ENCODE measurements around the gene GBP7. TPM values are rescaled to one million over a fixed set of nuclear protein-coding genes. Genes with fewer than 3 reads are reported as not detected.

The GBP7 gene
- total and polyA plus RNA-seq, 4 donors, result 0.21 TPM; not detected in 3

DNA sequence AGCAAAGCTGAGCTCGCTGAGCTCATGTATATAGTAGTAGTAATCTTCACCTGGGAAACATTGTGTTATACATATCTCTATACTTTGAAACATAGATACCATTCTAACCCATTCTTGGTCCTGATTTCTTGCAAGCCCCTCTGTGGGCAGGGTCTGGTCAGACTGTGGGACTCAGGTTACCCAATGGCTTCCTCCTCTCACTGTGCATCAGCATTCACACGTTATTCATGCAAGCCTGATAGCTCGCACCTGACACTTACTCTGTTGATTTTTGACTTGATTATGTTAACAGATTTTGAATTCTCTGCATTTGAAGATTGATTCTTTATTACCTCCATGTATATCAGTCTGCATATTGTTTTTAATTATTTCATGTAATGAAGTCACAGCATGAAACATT lies 1.3 kb downstream of the GBP7 start:
- Histone ChIP-seq H3K36me3 (ENCODE audit: control insufficient read depth in 1 of 2, insufficient read depth in 2 of 2, low read length in 1 of 2) (no peaks in the 10 kb centered on the region), H3K4me3 (ENCODE audit: low read length in 2 of 2) (no peak overlapping the region), H3K27ac (ENCODE audit: low read depth in 1 of 2, low read length in 2 of 2) (no peak overlapping the region), H3K4me1 (ENCODE audit: control insufficient read depth in 1 of 2, insufficient read depth in 2 of 2, low read length in 2 of 2) (no peaks in the 10 kb centered on the region), H3K9me3 (ENCODE audit: control insufficient read depth, low read length) (no peaks in the 10 kb centered on the region), H3K27me3 (ENCODE audit: control insufficient read depth in 1 of 2, insufficient read depth in 2 of 2, low read length in 1 of 2) (no peaks in the 10 kb centered on the region)
- intact Hi-C loops (cut with DNase I), result loop anchor here in 1 of 2 donors (10.0 kb wide), 1 partner anchor 230 kb away; no protein-coding TSS in a partner anchor
- 80 to 85% methylated on average over 3 of the region's 3 CpGs for WGBS, 2 donors
- DNase-seq (no peak), ATAC-seq (ENCODE audit: low FRiP score) (no peak)

DNA sequence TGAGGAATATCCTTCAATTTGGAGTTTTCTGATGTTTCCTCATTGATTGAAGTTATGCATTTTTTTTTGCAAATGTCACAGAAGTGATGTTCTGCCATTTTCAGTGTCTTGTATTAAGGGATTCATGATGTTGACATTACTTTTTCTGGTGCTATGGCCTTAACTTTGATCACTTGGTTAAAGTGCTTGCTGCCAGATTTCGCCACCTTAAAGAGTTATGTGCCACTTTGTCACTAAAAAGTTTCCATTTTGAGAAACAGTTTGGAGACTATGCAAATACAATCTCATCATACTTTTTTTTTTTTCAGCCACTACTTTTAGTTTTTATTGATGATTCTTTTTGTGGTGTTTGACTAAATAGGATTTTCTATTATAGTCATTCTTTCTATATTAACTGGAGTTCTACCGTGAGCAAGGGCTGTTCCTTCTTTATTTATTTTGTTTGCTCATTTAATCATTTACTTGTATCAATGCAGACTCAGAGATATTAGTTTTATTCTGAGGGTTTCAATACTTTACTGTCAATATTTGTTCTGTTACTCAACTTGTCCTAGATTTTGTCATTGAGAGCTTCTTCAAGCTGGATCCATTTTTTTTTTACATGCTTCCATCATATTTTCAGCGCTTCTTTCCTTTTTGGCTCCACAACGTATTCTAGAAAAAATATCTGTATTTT lies 3.2 kb downstream of the GBP7 start:
- H3K27ac ChIP-seq (ENCODE audit: low read depth in 1 of 2, low read length in 2 of 2), result no peak overlapping the region
- H3K9me3 ChIP-seq (ENCODE audit: control insufficient read depth, low read length), result no peaks in the 10 kb centered on the region
- 66 to 89% methylated on average over 4 of the region's 4 CpGs for WGBS, 2 donors
- DNase-seq, result no peak
- no peaks in the 10 kb centered on the region for H3K4me1 ChIP-seq (ENCODE audit: control insufficient read depth in 1 of 2, insufficient read depth in 2 of 2, low read length in 2 of 2)
- ATAC-seq (ENCODE audit: low FRiP score), result no peak
- H3K36me3 ChIP-seq (ENCODE audit: control insufficient read depth in 1 of 2, insufficient read depth in 2 of 2, low read length in 1 of 2), result no peaks in the 10 kb centered on the region
- no peak overlapping the region for H3K4me3 ChIP-seq (ENCODE audit: low read length in 2 of 2)
- H3K27me3 ChIP-seq (ENCODE audit: control insufficient read depth in 1 of 2, insufficient read depth in 2 of 2, low read length in 1 of 2), result no peaks in the 10 kb centered on the region
- intact Hi-C loops (cut with DNase I), result loop anchor here in 1 of 2 donors (10.0 kb wide), 1 partner anchor 232 kb away; no protein-coding TSS in a partner anchor

DNA sequence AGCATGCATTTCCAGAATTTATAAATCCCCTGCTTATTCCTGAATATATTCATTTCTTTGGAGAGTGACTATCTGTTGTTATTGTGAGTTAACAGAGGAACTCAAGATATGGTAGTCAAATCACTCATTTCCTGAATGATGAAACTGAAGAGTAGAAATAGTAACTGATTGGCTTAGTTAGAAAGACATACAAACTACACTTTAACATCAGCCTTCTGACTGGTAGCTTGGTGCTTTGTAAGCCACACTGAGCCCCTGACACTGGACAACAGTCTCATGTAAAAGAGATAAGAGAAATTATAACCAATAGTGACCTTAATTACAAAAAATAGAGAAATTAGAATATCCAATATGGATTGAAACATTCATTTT lies 4.8 kb downstream of the GBP7 start:
- no peak for ATAC-seq (ENCODE audit: low FRiP score)

DNA sequence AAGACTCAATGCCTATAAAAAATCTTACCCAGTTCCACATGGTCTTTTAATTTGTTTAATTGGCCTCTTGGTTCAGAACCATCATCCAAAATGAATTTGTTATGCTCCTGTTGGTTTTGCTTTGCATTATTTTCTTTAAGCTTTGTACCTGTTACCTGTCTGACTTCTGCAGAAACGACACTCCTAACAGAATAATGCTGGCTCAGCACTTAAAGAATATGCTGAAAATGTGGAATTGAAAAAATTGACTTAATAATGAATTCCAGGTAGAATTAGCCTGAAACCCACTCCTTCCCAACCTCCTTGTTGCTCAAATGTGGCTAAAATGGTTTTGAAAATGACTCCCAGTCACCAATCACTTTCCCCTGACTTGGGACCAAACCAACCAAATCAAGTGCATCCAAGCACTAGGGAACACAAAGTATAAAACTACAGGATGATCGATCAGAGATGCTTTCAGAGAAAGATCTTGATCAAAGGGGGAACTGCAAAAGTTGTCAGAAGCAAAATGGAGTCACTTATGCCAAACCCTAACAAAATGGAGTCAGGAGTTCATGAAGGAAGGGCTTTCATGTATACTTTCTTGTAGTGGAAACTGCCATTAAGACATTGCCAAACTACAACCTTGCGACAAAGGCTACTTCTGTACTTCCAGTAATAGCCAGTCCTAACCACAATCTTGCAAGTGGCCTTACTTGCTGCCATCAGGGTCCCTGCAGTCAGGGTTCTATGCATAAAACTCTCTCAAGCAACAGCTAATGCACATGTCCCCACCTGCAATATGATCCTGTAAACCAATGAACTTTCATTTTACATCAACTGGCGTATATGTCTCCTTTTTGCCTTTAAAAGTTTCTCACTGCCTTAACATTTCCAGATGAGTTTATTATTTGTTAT lies 5.4 kb downstream of the GBP7 start:
- Histone ChIP-seq H3K4me1 (ENCODE audit: control insufficient read depth in 1 of 2, insufficient read depth in 2 of 2, low read length in 2 of 2) (no peaks in the 10 kb centered on the region), H3K27me3 (ENCODE audit: control insufficient read depth in 1 of 2, insufficient read depth in 2 of 2, low read length in 1 of 2) (no peaks in the 10 kb centered on the region), H3K27ac (ENCODE audit: low read depth in 1 of 2, low read length in 2 of 2) (no peak overlapping the region), H3K4me3 (ENCODE audit: low read length in 2 of 2) (no peak overlapping the region), H3K36me3 (ENCODE audit: control insufficient read depth in 1 of 2, insufficient read depth in 2 of 2, low read length in 1 of 2) (no peaks in the 10 kb centered on the region), H3K9me3 (ENCODE audit: control insufficient read depth, low read length) (no peaks in the 10 kb centered on the region)
- DNase-seq (no peak), ATAC-seq (ENCODE audit: low FRiP score) (no peak)
- intact Hi-C loops (cut with DNase I), result loop anchor here in 1 of 2 donors (10.0 kb wide), 1 partner anchor 234 kb away; no protein-coding TSS in a partner anchor
- WGBS, 2 donors, result 87% methylated on average over 4 of the region's 4 CpGs

More for the DNA sequence above, 4.8 kb downstream of the GBP7 start:
- Histone ChIP-seq H3K4me3 (ENCODE audit: low read length in 2 of 2) (no peak overlapping the region), H3K27ac (ENCODE audit: low read depth in 1 of 2, low read length in 2 of 2) (no peak overlapping the region), H3K27me3 (ENCODE audit: control insufficient read depth in 1 of 2, insufficient read depth in 2 of 2, low read length in 1 of 2) (no peaks in the 10 kb centered on the region), H3K36me3 (ENCODE audit: control insufficient read depth in 1 of 2, insufficient read depth in 2 of 2, low read length in 1 of 2) (no peaks in the 10 kb centered on the region), H3K4me1 (ENCODE audit: control insufficient read depth in 1 of 2, insufficient read depth in 2 of 2, low read length in 2 of 2) (no peaks in the 10 kb centered on the region), H3K9me3 (ENCODE audit: control insufficient read depth, low read length) (no peaks in the 10 kb centered on the region)
- no peak for DNase-seq
- intact Hi-C loops (cut with DNase I), result loop anchor here in 1 of 2 donors (10.0 kb wide), 1 partner anchor 234 kb away; no protein-coding TSS in a partner anchor

DNA sequence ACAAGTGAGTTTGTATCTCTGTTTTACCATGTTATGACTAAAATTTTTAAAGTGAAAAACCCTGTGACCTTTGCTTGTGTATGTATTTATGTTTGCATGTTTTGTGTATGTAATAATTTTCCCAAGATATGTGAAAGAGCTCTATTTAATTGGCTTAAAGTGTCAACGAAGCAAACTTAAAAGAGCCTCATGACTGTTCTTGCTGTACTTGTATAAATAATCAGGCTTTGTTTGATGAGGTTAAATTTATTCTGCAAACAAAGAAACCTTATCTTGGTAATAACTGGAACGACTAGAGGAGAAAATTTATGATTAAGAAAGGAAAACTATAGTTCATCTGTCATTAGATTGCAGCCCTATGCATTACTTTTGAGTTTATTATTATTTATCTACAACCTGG lies 6.6 kb downstream of the GBP7 start:
- Histone ChIP-seq H3K36me3 (ENCODE audit: control insufficient read depth in 1 of 2, insufficient read depth in 2 of 2, low read length in 1 of 2) (no peaks in the 10 kb centered on the region), H3K27me3 (ENCODE audit: control insufficient read depth in 1 of 2, insufficient read depth in 2 of 2, low read length in 1 of 2) (no peaks in the 10 kb centered on the region), H3K27ac (ENCODE audit: low read depth in 1 of 2, low read length in 2 of 2) (no peak overlapping the region), H3K4me1 (ENCODE audit: control insufficient read depth in 1 of 2, insufficient read depth in 2 of 2, low read length in 2 of 2) (no peaks in the 10 kb centered on the region), H3K9me3 (ENCODE audit: control insufficient read depth, low read length) (no peaks in the 10 kb centered on the region), H3K4me3 (ENCODE audit: low read length in 2 of 2) (no peak overlapping the region)
- intact Hi-C loops (cut with DNase I), result no loop called here
- DNase-seq (no peak), ATAC-seq (ENCODE audit: low FRiP score) (no peak)
- WGBS, 2 donors, result 40 to 41% methylated on average over 2 of the region's 2 CpGs

DNA sequence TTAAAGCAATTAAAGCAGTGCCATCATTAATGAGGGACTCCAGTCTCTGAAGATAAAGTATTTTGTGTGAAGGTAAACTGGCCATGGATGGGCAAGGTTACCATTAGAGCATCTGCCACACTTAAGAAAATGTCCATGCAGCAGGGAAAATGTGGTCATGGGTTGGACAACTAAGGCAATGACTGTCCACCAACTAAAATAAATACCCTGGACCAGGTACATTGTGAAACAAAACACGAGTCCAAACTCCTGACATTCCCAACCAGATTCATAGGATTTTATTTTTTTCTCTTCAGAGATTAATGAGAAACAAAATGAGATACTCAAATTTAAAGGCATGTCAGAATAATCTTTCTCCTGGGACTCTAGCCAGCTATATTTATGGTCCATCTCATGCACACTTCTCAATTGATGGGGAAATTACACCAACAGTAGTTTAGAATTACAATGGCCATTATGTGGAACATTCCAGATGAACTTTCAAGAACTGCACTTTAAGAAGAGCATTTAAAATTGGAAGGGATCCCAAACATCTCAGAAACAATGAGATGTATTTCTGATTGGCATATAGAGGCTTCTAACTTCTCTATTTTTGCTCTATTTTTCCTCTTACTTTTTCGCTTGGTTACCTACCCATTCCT lies 8.1 kb downstream of the GBP7 start:
- Histone ChIP-seq H3K4me1 (ENCODE audit: control insufficient read depth in 1 of 2, insufficient read depth in 2 of 2, low read length in 2 of 2) (no peaks in the 10 kb centered on the region), H3K9me3 (ENCODE audit: control insufficient read depth, low read length) (no peaks in the 10 kb centered on the region), H3K27ac (ENCODE audit: low read depth in 1 of 2, low read length in 2 of 2) (no peak overlapping the region), H3K4me3 (ENCODE audit: low read length in 2 of 2) (no peak overlapping the region), H3K36me3 (ENCODE audit: control insufficient read depth in 1 of 2, insufficient read depth in 2 of 2, low read length in 1 of 2) (no peaks in the 10 kb centered on the region), H3K27me3 (ENCODE audit: control insufficient read depth in 1 of 2, insufficient read depth in 2 of 2, low read length in 1 of 2) (no peaks in the 10 kb centered on the region)
- WGBS, 2 donors, result 62 to 64% methylated on average over 2 of the region's 2 CpGs
- ATAC-seq (ENCODE audit: low FRiP score), result no peak
- no peak for DNase-seq
- intact Hi-C loops (cut with DNase I), result no loop called here

DNA sequence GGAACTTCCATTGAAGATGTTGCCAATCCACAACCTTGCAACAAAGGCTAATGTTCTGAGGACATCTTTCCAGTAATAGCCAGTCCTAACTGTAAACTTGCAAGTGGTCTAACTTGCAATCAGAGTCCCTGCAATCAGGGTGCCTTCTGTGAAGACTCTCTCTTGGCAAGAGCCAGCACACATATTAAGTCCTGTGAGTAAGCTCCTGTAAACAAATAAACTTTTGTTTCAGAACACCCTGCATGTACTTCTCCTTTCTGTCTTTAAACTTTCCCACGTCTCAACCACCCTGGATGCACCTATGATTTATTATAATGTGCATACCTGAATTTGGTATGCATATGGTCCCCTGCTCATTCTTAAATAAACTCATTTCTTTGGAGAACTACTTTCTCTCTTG lies 9.1 kb downstream of the GBP7 start:
- no peaks in the 10 kb centered on the region for H3K27me3 ChIP-seq (ENCODE audit: control insufficient read depth in 1 of 2, insufficient read depth in 2 of 2, low read length in 1 of 2)
- ATAC-seq (ENCODE audit: low FRiP score) (no peak), DNase-seq (no peak)
- H3K36me3 ChIP-seq (ENCODE audit: control insufficient read depth in 1 of 2, insufficient read depth in 2 of 2, low read length in 1 of 2), result no peaks in the 10 kb centered on the region
- intact Hi-C loops (cut with DNase I), result no loop called here
- no peaks in the 10 kb centered on the region for H3K9me3 ChIP-seq (ENCODE audit: control insufficient read depth, low read length)
- no peaks in the 10 kb centered on the region for H3K4me1 ChIP-seq (ENCODE audit: control insufficient read depth in 1 of 2, insufficient read depth in 2 of 2, low read length in 2 of 2)
- no peak overlapping the region for H3K27ac ChIP-seq (ENCODE audit: low read depth in 1 of 2, low read length in 2 of 2)
- WGBS, 2 donors, result 57 to 61% methylated on average over 1 of the region's 1 CpG
- H3K4me3 ChIP-seq (ENCODE audit: low read length in 2 of 2), result no peak overlapping the region

DNA sequence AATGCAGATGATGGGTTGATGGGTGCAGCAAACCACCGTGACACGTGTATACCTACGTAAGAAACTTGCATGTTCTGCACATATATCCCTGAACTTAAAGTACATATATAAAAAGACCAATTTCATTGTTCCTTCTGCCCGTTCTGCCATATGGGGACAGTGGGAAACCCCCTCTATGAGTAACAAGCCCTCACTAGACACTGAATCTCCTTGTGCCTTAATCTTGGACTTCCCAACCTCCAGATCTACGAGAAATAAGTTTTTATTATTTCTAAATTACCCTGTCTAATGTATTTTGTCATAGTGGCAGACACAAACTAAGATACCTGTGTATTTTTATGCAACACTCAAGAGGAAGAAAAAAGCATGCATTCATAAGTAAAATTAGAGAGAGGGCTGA lies 10.0 kb downstream of the GBP7 start:
- H3K4me3 ChIP-seq (ENCODE audit: low read length in 2 of 2), result no peak overlapping the region
- no peaks in the 10 kb centered on the region for H3K4me1 ChIP-seq (ENCODE audit: control insufficient read depth in 1 of 2, insufficient read depth in 2 of 2, low read length in 2 of 2)
- H3K9me3 ChIP-seq (ENCODE audit: control insufficient read depth, low read length), result no peaks in the 10 kb centered on the region
- H3K27ac ChIP-seq (ENCODE audit: low read depth in 1 of 2, low read length in 2 of 2), result no peak overlapping the region
- DNase-seq (no peak), ATAC-seq (ENCODE audit: low FRiP score) (no peak)
- no peaks in the 10 kb centered on the region for H3K36me3 ChIP-seq (ENCODE audit: control insufficient read depth in 1 of 2, insufficient read depth in 2 of 2, low read length in 1 of 2)
- H3K27me3 ChIP-seq (ENCODE audit: control insufficient read depth in 1 of 2, insufficient read depth in 2 of 2, low read length in 1 of 2), result no peaks in the 10 kb centered on the region
- 83 to 90% methylated on average over 5 of the region's 5 CpGs for WGBS, 2 donors
- intact Hi-C loops (cut with DNase I), result no loop called here
